Right atrium auricular region (tissue), 2 donors: ENCODE measurements around the gene FGFR2. TPM values are rescaled to one million over a fixed set of nuclear protein-coding genes. Genes with fewer than 3 reads are reported as not detected.

Source experiments
- DNase-seq: peaks from one replicate; pipeline ENCODE4 v3.0.0-alpha.2; 2019; ENCODE audit warnings: low spot score
- H3K27ac ChIP-seq, 2 donors: fragments of 200-600 bp; sonication (generic); 1 replicate in 1 of 2; 2 replicates in 1 of 2; pipeline ENCODE4 v1.5.1; 2016 to 2019
- H3K27me3 ChIP-seq, 2 donors: fragments of 200-600 bp; sonication (generic); one replicate each; pipeline versions ENCODE4 v1.5.1 to v1.6.0; 2017 to 2019
- H3K36me3 ChIP-seq: fragments of 200-600 bp; sonication (generic); one replicate; pipeline ENCODE4 v1.5.1; 2016
- H3K4me1 ChIP-seq, 2 donors: fragments of 200-600 bp; sonication (generic); one replicate each; pipeline versions ENCODE4 v1.5.1 to v1.6.0; 2017 to 2019
- H3K4me3 ChIP-seq, 2 donors: fragments of 200-600 bp; sonication (generic); 1 replicate in 1 of 2; 2 replicates in 1 of 2; pipeline ENCODE4 v1.5.1; 2017 to 2019; ENCODE audit warnings: mild to moderate bottlenecking in 1 of 2, moderate library complexity in 1 of 2
- H3K9me3 ChIP-seq, 2 donors: fragments of 200-600 bp; sonication (generic); one replicate each; pipeline ENCODE4 v1.5.1; 2019
- total RNA-seq, 2 donors: library from RNA; depleted of rRNA; stranded (reverse); fragments of >200 nt; gene quantifications; one replicate each; pipeline ENCODE4 v1.1.0, GENCODE V29; 2016
- TF ChIP-seq, protein P1 (sequence below), 2 donors: fragments of 200-600 bp; sonication (generic); IDR thresholded peaks; one replicate each; pipeline ENCODE4 v1.5.1; 2019; ENCODE audit warnings: antibody characterized with exemption in 2 of 2

Gene FGFR2
- total RNA-seq, 2 donors from 2014 or later = 2.8 to 19.0 TPM

DNA sequence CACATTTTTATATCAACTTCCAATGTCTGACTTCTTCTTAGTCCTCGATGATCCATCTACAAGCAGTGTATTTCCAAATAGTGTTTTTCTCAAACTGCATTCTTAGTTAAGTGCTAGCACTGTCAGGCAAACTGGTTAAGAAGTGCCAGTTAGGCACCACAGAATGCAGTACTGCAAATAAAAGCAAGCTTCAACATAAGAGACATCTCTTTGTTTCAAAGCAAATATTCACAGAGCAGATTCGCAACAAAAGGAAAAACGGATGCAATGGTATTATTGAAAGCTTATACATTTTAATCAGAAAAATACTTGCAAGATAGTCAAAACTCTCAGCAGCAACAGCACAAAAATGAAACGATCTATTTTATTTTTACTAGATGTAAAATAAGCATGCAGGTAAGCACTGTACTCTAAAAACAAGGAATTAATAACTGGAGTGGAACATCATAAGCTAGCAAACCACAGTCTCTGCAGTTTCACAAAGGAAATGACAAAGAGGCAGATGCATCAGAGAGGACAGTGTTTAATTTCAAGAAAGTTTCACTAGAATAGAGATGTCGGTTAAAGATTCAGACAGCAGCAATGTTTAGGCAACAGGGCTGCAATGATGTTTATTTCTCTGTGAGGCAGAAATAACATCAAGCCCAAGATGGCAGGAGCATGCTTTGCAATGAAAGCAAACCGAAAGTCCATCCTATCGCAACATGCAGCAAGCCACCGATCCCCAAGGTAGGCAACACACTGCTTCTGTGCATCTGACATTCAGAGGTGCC, 82.0 kb downstream of the FGFR2 start:
- H3K4me3 ChIP-seq = no peak overlapping the region
- H3K27me3 ChIP-seq = no peaks in the 10 kb centered on the region
- DNase-seq = no peak
- no peaks in the 10 kb centered on the region for H3K9me3 ChIP-seq
- H3K27ac ChIP-seq = no peak overlapping the region
- H3K4me1 ChIP-seq = no peaks in the 10 kb centered on the region
- H3K36me3 ChIP-seq = no peaks in the 10 kb centered on the region
- TF ChIP-seq, protein P1, sequence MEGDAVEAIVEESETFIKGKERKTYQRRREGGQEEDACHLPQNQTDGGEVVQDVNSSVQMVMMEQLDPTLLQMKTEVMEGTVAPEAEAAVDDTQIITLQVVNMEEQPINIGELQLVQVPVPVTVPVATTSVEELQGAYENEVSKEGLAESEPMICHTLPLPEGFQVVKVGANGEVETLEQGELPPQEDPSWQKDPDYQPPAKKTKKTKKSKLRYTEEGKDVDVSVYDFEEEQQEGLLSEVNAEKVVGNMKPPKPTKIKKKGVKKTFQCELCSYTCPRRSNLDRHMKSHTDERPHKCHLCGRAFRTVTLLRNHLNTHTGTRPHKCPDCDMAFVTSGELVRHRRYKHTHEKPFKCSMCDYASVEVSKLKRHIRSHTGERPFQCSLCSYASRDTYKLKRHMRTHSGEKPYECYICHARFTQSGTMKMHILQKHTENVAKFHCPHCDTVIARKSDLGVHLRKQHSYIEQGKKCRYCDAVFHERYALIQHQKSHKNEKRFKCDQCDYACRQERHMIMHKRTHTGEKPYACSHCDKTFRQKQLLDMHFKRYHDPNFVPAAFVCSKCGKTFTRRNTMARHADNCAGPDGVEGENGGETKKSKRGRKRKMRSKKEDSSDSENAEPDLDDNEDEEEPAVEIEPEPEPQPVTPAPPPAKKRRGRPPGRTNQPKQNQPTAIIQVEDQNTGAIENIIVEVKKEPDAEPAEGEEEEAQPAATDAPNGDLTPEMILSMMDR (IDR thresholded peaks at IDR 0.05) = no peak

DNA sequence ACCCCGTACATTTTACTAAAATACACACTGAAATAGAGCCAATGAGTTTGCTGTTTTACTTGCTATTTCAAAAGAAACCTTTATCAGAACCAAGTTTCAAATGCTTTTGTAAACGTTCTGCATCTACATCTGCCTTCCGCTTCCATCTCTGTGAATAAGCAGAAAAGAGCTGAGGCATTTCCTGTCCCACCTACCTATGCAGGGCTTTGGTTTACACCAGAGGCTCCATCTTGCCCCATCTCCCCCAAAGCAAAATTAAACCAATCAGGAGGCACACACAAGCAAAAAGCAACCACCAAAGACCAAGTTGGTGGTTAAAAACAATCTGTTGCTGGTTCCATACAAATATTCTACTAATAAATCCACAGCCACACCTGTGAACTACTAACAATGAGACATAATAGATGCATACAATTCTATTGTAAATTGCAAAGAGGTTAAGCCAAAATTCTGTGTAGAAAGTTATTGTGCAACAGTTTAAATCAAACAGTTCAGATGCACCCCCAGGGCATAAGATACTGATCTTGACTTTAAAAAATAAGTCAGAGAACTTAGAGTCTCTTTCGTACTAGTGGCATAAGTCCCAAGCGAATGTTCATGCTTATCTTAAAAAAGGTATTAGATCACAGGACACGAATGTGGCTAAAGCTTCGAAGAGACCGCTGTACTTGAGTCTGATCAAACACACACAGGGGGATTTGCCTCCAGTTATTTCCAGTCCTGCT, 83.9 kb downstream of the FGFR2 start:
- H3K4me1 ChIP-seq = no peaks in the 10 kb centered on the region
- no peak overlapping the region for H3K4me3 ChIP-seq
- H3K27ac ChIP-seq = no peak overlapping the region
- TF ChIP-seq, protein P1 (IDR thresholded peaks at IDR 0.05) = no peak
- H3K27me3 ChIP-seq = no peaks in the 10 kb centered on the region
- H3K9me3 ChIP-seq = no peaks in the 10 kb centered on the region
- no peaks in the 10 kb centered on the region for H3K36me3 ChIP-seq
- no peak for DNase-seq

DNA sequence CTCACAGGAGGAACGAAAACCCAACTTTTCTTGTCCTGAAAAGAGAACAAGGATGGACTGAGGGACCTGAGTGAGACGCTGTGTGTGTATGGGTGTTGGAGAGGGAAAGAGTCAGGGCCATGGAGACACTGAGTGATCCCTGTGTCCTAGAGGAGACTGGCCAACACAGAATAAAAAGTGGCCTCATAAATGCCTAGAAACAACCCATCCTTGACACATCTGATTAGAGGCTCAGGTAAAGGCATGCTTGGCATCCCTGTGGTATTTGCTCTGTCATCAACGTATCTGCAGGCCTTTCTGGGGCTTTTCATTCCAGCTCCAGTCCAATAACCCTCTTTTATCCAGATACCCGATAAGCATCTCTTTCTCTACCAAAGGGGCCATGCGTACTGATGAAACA, 86.3 kb downstream of the FGFR2 start:
- H3K9me3 ChIP-seq = no peaks in the 10 kb centered on the region
- H3K27ac ChIP-seq = no peak overlapping the region
- no peaks in the 10 kb centered on the region for H3K36me3 ChIP-seq
- TF ChIP-seq, protein P1 (IDR thresholded peaks at IDR 0.05) = no peak
- no peak for DNase-seq
- H3K27me3 ChIP-seq = no peaks in the 10 kb centered on the region
- H3K4me3 ChIP-seq = no peak overlapping the region
- H3K4me1 ChIP-seq = no peaks in the 10 kb centered on the region

DNA sequence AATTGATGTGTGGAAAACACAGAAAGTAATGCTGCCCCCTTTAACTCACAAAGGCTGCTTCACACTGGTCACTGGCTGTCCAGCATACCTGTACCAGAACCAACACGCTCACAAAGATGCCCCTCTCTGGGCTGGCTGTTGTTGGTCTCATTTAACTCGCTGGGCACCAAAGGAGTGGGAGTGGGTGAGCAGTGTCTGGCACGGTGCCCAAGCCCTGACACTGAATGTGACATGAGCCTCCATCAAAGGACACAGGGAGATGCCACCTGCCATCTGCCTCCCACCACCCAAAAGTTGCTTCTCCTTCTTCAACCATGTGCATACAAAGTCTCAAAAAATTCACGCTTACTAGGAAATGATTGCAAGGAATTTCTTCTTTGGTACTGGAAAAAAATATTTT, 86.8 kb downstream of the FGFR2 start:
- Histone ChIP-seq H3K27me3 (no peaks in the 10 kb centered on the region), H3K27ac (no peak overlapping the region), H3K36me3 (no peaks in the 10 kb centered on the region), H3K9me3 (no peaks in the 10 kb centered on the region), H3K4me3 (no peak overlapping the region), H3K4me1 (no peaks in the 10 kb centered on the region)
- no peak for DNase-seq
- TF ChIP-seq, protein P1 (IDR thresholded peaks at IDR 0.05) = no peak

DNA sequence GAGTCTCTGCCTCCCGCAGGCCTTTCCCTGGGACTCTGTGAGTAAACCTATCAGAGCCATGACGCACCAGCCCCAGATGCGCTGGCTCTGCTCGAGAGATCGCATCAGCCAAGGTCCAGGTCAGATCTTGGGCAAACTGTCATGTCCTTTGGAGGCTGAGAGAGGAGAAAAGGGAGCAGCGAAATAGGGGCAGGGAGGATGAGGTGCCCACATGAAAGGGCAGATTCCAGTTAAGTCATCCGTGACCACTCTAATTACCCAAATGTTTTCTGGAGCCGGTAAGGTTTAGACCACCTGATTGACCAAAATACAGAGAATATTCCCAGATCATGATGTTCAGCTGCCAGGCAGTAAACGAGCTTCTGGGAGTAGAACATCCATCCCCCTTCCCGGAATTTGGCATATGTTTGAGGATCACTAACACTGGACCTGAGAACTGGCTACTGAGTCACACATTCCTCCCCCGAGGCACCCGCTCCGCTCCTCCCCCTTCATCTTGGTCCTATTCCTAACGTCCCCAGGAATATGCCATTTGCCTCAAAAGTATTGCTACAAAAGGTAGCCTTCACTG, 88.0 kb downstream of the FGFR2 start:
- Histone ChIP-seq H3K27ac (no peak overlapping the region), H3K27me3 (no peaks in the 10 kb centered on the region), H3K4me1 (no peaks in the 10 kb centered on the region), H3K4me3 (no peak overlapping the region), H3K36me3 (no peaks in the 10 kb centered on the region), H3K9me3 (no peaks in the 10 kb centered on the region)
- no peak for DNase-seq
- TF ChIP-seq, protein P1 (IDR thresholded peaks at IDR 0.05) = no peak
